Adipocyte (in vitro differentiated cells): ENCODE measurements around the gene HIF1AN.
A peak's percentile ranks its signal among the peaks of the same experiment; 100 is the strongest.

Experiments
- DNase-seq: peaks from one replicate; pipeline ENCODE4 v3.0.0-alpha.2; 2015; ENCODE audit warnings: low read depth
- H3K27me3 ChIP-seq: replicated peaks from 2 replicates; pipeline ENCODE4 v1.7.0; 2013; ENCODE audit warnings: mild to moderate bottlenecking, low read length, moderate library complexity; ENCODE audit not compliant: control insufficient read depth, insufficient read depth
- H3K36me3 ChIP-seq: 2 replicates; pipeline ENCODE4 v1.7.0; 2013; ENCODE audit warnings: low read length, mild to moderate bottlenecking, moderate library complexity; ENCODE audit not compliant: control insufficient read depth, insufficient read depth, severe bottlenecking
- H3K4me1 ChIP-seq: 2 replicates; pipeline ENCODE4 v1.7.0; 2013; ENCODE audit warnings: mild to moderate bottlenecking, low read length, moderate library complexity; ENCODE audit not compliant: control insufficient read depth, insufficient read depth
- H3K4me3 ChIP-seq: 2 replicates; pipeline ENCODE4 v1.7.0; 2013; ENCODE audit warnings: mild to moderate bottlenecking, low read length, moderate library complexity
- H3K9ac ChIP-seq: 2 replicates; pipeline ENCODE4 v1.7.0; 2013; ENCODE audit warnings: mild to moderate bottlenecking, low read length, moderate library complexity
- H3K9me3 ChIP-seq: 2 replicates; pipeline ENCODE4 v1.7.0; 2013; ENCODE audit warnings: mild to moderate bottlenecking, low read length, moderate library complexity; ENCODE audit not compliant: control insufficient read depth

Gene HIF1AN

DNA sequence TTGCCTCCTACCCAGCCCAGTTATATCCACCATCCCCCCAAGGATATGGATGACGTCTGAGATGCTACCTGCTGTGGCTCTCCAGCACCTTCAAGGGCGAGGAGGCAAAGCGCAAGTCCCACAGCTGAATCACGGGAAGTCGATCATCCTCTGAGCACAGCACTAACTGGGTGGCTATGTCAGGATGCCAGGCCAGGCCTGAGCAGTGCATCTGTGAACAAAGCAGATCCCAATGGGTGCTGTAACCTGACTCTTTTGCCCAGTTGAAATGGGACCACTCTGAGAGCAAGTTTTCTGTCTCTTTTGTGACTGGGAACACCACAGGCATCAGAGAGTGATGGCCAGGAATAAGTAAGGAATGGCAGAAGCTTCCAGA is 28.4 kb upstream of the HIF1AN start:
- Histone ChIP-seq H3K4me3 (no peak overlapping the region), H3K9ac (no peak overlapping the region)

DNA sequence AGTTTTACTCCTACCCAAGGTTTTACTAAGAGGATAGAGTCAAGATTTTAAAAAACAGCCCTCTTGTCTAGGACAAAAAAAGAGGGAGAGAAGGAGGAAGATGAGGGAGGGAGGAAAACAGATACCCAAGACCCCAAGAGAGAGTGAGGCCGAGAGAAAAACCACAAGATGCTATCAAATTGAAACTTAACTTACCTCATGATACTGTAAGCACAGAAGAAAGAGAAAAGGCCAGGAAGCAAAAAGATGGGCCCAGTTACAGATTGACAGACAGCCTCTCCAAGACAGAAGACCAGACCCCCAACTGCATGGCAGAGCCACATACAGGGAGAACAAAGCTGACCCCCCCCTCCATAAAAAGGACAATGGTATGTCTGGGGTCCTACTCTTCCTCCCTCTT is 27.5 kb upstream of the HIF1AN start:
- no peak overlapping the region for H3K9ac ChIP-seq
- H3K27me3 ChIP-seq = peaks cover 6% of the 10 kb centered on the region
- no peak overlapping the region for H3K4me3 ChIP-seq
- no peaks in the 10 kb centered on the region for H3K9me3 ChIP-seq
- H3K36me3 ChIP-seq = peaks cover 8% of the 10 kb centered on the region
- H3K4me1 ChIP-seq = peaks cover 3% of the 10 kb centered on the region
- no peak for DNase-seq

More for the DNA sequence above, 28.4 kb upstream of the HIF1AN start:
- Histone ChIP-seq H3K27me3 (peaks cover 4% of the 10 kb centered on the region), H3K4me1 (peaks cover 3% of the 10 kb centered on the region), H3K9me3 (no peaks in the 10 kb centered on the region), H3K36me3 (peaks cover 8% of the 10 kb centered on the region)
- no peak for DNase-seq

DNA sequence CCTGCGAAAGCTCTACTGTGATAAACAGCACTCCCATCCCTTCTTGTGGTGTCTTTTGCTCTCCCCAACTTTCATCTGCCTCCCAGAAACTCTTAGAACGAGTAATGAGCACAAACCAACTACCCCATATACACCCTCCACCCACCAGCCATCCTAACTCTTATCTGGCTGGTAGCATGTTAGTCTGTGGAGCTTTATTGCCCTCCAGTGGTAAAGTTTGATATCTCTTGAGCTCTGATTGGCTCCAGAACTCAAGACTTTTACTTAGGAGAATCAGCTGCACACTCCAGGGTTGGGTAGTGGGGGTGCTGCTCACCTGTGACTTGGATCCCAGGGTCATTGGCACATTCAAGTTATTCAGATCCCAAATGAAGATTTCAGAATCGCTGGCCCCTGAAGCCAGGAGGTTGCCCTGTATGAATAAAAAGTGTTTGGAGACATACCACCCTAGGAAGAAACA is 27.0 kb upstream of the HIF1AN start:
- Histone ChIP-seq H3K9me3 (no peaks in the 10 kb centered on the region), H3K4me1 (peaks cover 3% of the 10 kb centered on the region), H3K9ac (no peak overlapping the region), H3K36me3 (peaks cover 8% of the 10 kb centered on the region), H3K4me3 (no peak overlapping the region), H3K27me3 (peaks cover 6% of the 10 kb centered on the region)
- peak; percentile 68 for DNase-seq

DNA sequence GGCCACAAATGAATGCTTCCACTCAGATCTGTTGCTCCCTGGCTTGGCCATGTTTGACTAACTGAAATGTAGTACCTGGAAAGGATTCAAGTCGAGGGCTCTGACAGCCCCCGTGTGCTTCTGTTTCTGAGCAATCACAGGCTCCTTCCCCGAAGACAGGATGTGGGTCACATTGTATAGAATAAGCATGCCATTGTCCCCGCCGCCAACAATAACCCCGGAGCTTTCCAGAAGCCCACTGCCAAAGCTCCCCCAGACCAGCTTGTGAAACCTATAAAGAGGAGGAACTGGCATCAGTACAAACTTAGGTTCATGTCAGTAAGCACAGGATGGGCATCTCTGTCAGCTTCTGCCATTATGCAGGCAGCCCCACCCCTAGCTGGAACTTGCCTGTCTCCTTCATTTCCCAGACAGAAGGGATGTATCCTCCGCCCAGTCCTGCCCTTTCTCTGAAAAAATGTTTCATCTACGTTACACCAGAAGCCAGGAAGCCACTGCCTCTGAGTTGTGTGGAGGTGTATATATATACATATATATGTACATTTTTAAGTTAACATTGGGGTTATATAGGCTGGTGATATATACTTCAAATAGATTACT is 26.4 kb upstream of the HIF1AN start:
- DNase-seq = no peak
- peaks cover 1% of the 10 kb centered on the region for H3K4me1 ChIP-seq
- peaks cover 6% of the 10 kb centered on the region for H3K27me3 ChIP-seq
- H3K4me3 ChIP-seq = no peak overlapping the region
- H3K9me3 ChIP-seq = no peaks in the 10 kb centered on the region
- peaks cover 8% of the 10 kb centered on the region for H3K36me3 ChIP-seq
- H3K9ac ChIP-seq = no peak overlapping the region

DNA sequence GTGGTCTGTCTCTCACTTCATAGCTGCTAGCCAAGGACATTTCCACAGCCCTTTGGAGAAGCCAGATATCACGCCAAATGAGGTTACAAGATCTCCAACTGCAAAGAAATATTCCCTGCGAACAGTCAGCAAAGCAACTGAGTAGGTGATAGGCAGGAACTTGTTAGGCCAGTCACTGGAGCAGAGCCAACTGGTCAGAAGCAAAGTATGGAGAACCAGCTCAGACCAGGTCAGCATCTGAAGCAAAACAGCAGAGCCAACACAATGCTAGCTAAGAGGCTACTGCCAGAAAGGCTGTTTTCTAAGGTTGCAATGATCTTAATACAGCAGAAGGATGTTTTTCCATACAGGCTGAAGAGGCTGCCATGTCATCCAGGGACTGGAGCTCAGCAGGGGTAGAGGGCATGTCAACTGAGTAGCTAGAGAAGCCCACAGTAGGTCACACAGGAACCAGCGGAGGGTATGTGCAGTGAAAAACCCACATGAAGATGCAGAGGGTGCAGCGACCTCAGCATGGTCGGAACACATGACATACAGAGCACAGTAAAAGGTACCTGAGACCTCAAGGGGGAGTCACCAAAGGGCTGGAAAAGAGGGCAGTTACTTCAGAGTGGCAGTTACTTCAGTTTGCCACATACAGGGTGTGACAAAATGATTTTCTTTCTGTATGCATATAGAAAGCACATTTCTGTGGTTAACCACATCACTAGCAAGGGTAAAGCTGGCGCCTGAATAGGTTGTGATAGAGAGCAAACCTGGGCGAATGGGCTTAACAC is 25.0 kb upstream of the HIF1AN start:
- Histone ChIP-seq H3K27me3 (peaks cover 6% of the 10 kb centered on the region), H3K9me3 (no peaks in the 10 kb centered on the region), H3K36me3 (peaks cover 3% of the 10 kb centered on the region), H3K4me1 (peaks cover 2% of the 10 kb centered on the region), H3K4me3 (no peak overlapping the region), H3K9ac (no peak overlapping the region)
- no peak for DNase-seq

DNA sequence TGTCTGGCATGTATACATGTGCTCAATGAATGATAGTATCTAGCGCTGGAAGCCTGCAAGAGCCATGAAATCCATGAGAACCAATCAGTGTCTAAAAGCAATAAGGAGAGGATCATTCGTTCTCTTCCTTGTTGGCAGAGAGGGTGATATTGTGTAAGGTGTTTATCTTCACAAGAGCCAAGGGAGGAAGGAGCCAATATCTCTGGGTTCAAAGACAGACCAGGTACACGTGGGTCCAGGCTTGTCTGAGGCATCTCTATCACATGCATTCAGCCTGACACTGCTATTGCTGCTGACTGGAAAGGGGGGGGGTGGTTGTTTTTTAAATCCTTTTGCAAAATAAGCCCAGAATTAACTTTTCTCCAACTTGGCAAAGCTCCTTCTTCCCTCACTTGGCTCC is 20.1 kb upstream of the HIF1AN start:
- no peaks in the 10 kb centered on the region for H3K36me3 ChIP-seq
- DNase-seq = no peak

DNA sequence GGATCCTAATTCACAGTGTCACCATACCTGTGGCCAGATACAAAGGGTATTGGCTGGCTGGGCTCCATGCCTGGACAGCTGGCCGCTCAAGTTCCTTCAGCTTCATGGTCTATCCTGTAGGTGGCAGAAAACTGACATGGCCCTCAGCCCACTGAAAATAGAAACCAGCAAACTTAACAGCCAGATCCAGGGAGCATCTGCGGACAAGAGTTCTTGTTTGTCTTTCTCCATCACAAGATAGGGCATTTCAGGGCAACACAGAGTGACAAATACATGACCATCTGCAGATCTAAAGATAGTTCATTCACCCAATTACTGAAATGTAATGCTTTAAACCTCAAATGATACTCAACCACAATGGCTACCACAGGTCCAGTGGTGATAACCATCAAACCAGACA is 18.9 kb upstream of the HIF1AN start:
- peaks cover 16% of the 10 kb centered on the region for H3K4me1 ChIP-seq
- peaks cover 3% of the 10 kb centered on the region for H3K27me3 ChIP-seq
- no peak overlapping the region for H3K4me3 ChIP-seq
- H3K36me3 ChIP-seq = no peaks in the 10 kb centered on the region
- no peak overlapping the region for H3K9ac ChIP-seq
- no peaks in the 10 kb centered on the region for H3K9me3 ChIP-seq
- no peak for DNase-seq

More for the DNA sequence above, 20.1 kb upstream of the HIF1AN start:
- H3K4me3 ChIP-seq = no peak overlapping the region
- peaks cover 16% of the 10 kb centered on the region for H3K4me1 ChIP-seq
- no peak overlapping the region for H3K9ac ChIP-seq
- H3K9me3 ChIP-seq = no peaks in the 10 kb centered on the region
- H3K27me3 ChIP-seq = peaks cover 3% of the 10 kb centered on the region

DNA sequence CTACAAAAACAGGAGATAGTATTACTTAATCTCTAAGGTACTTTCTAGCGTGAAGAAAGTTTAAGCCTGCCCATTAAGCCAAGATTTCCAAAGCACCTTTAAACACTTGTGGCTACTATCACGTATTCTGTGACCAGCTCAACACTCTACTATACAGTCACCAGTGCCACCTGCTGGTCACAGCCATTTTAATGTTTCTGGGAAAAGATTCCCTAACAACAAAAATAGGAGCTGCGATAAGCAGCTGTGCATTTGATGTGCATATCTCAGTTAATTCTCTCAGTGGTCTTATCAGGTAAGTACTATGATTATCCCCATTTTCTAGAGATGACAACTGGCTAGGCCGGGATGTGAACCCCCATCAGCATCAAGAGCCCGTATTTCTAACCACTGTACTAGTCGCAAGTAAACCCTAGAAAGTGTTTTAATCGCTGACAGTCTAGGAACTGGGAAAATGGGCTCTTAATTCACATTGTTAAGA is 16.9 kb upstream of the HIF1AN start:
- peaks cover 10% of the 10 kb centered on the region for H3K36me3 ChIP-seq
- peak; percentile 88 for DNase-seq
- peak overlapping the region; percentile 78 for H3K4me3 ChIP-seq
- peaks cover 16% of the 10 kb centered on the region for H3K4me1 ChIP-seq
- H3K9ac ChIP-seq = peak overlapping the region; percentile 69
- no peaks in the 10 kb centered on the region for H3K27me3 ChIP-seq
- H3K9me3 ChIP-seq = no peaks in the 10 kb centered on the region

DNA sequence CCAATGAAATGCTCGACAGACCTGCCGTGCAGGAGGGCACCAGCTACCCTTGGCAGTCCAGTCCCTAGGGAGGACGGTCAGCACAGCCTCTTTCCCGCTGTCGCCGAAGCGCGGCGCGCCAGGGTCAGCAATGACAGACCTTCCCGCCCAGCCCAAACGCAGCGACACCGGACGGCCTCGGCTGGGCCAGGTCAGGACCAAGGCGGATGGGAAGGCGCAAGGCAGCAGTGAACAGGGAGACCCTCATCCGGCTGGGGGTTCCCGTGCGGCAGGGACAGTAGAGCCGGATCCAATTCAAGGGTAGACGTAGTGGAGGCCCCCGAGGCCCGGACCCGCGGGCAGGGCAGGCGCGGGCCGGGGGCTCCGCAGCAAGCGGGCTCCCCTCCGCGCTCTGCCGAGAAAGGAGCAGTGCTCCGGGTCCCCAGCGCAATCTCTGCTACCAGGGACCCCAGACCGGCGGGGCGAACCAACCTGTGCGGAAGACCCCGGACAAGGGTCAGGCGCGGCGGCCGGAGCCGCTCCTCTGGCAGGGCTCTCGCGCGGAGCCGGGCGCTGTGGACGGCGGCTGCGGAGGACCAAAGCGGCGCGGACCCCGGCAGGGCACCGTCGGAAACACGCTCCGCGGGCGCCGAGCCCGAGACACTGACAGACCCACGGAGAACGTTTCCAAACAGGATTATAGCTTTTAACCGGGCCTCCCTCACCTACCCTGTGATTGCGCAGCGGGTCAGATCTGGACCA is 16.3 kb upstream of the HIF1AN start, which contains the start of gene SEC31B:
TSS of gene SEC31B (minus strand) at position 551 of the 741 bp plus-strand sequence. CDS start 2,909 bp downstream, outside the sequence.
- Histone ChIP-seq H3K27me3 (no peaks in the 10 kb centered on the region), H3K4me3 (peak within 1 kb of the TSS; percentile 78), H3K4me1 (peaks cover 16% of the 10 kb centered on the region), H3K36me3 (peaks cover 17% of the 10 kb centered on the region), H3K9ac (peak within 1 kb of the TSS; percentile 69), H3K9me3 (no peaks in the 10 kb centered on the region)
- peak; percentile 44 for DNase-seq

DNA sequence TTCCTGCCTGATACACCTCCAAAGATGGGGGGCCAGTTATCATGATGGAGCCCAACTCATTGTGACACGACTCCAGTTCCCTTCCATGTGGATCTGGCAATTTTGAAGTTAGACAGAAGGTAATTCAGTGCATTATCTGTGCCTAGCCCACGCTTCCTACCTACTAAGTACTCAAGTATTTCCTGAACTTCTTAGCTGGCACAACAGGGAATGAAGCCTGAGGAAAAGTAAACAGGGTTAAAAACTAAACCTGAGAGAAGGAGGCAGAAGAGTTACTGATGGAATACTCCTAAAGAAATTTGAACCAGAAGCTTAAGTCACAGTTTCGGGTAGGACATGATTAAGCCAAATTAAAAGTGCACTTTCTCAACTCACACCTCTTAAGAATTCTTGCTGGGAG is 14.9 kb upstream of the HIF1AN start:
- Histone ChIP-seq H3K4me3 (no peak overlapping the region), H3K27me3 (no peaks in the 10 kb centered on the region), H3K9me3 (no peaks in the 10 kb centered on the region), H3K4me1 (peaks cover 13% of the 10 kb centered on the region), H3K9ac (no peak overlapping the region), H3K36me3 (peaks cover 31% of the 10 kb centered on the region)
- peak; percentile 30 for DNase-seq
